ENCODE data around the gene RHBDD2.

The RHBDD2 gene

GRCh38 chr7:75921479-75921878 lies 42.6 kb downstream of the RHBDD2 start:
- DNase-seq, result no peak

GRCh38 chr7:75922966-75923603 lies 44.3 kb downstream of the RHBDD2 start:
- DNase-seq, result no peak

DNA sequence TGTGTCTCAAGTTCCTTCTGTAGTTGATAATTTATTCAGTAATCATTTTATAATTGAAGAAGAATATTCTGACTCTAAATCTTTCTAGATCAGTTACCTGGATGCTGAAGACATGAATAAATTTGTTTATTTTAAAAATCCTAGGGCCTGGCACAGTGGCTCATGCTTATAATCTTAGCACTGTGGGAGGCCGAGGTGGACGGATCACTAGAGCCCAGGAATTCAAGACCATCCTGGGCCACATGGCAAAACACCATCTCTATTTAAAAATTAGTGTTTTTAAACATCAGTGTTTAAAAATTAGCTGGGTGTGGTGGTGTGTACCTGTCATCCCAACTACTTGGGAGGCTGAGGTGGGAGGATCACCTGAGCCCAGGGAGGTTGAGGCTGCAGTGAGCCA lies 45.4 kb downstream of the RHBDD2 start:
- no peak for DNase-seq

DNA sequence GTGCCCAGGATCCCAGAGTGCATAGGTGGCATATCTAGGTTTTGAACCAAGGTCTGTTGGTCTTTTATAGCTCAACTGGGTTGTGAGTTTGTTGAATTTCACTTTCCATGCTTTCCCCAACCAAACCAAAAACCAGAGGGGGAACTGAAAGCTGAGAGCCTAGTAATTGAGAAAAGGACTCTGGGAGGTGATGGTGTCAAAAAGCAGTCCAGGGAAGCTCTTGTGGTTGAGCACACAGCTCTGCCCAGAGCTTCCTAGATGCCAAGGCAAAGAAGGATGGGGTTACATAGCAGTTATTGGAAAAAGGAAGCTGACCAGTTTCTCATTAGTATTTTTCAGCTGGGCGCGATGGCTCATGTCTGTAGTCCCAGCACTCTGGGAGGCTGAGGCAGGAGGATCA lies 46.1 kb downstream of the RHBDD2 start:
- no peak for DNase-seq

GRCh38 chr7:75925717-75926435 lies 47.0 kb downstream of the RHBDD2 start:
- DNase-seq, result no peak

DNA sequence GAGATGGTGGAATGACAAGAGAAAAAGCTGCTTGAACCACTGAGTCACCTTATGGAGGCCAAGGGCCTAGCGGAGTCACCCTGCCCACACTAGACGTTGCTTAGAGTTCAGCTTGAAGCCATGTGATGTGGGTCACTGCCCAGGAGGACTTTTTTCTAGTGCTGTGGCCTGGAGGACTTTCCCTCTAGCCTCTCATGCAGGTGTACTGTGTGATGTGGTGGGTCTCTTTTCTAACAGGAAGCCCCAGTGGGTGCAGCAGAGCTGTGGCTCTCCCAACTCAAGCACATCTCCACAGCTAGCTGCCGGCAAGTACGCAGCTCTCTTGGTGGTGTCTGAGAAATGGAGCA lies 49.7 kb downstream of the RHBDD2 start:
- no peak for DNase-seq

DNA sequence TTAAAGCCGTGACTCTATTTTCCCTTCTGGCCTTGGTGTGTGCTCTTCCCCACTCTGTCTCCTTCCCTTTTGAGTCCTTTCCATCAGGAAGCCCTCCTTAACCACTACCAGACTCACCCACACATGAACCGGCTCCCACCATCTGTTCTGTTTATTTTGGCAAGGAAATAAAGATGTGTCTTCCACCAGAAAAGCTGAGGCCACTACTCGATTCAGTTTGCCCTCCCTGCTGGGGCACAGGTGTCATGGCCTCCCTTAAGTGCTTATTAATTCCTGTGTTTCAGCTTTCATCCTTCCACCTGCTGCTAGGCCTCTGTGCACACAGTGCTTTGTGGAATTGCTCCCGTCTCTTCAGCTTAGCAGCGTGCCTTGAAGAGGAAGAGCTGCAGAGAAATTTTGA lies 52.8 kb downstream of the RHBDD2 start:
- DNase-seq, result peak; percentile 92

GRCh38 chr7:75937958-75938786 lies 59.3 kb downstream of the RHBDD2 start:
- DNase-seq, result no peak
